Heart left ventricle (tissue), 13 donors: Measurements from ENCODE around the gene TXLNG.

Experiments
- POLR2A ChIP-seq, 2 donors: fragments of 450-650 bp; IDR thresholded peaks; one replicate each; pipeline ENCODE4 v1.6.1; 2017; ENCODE audit warnings: antibody characterized with exemption in 2 of 2, mild to moderate bottlenecking in 2 of 2, moderate library complexity in 2 of 2
- TF ChIP-seq, protein P1 (sequence below), 12 donors: fragments of 200-600 bp; sonication (generic) in 4 of 12; IDR thresholded peaks; one replicate each; pipeline versions ENCODE4 v1.5.0 to v1.8.0; 2018 to 2022; ENCODE audit warnings: antibody characterized with exemption in 12 of 12, mild to moderate bottlenecking in 5 of 12
- donor health status: ischemic (EF 13 %, LVEDD 7.1; RV severe dilation, severe dysfunction).
- donor health status: DM: no; HTN: yes; CAD: no.
- donor health status: DM: no; HTN: no; CAD: no.
- donor health status: ischemic (EF 25% LVEDD 6.9; RV normal size, moderate dysfunction).
- donor health status: ischemic (EF 25% LVEDD 5.7; RV mildly dilated, moderate dysfunction).
- donor health status: ischemic (EF 35%, LVEDD 5.7; RV mildly dilated, moderate dysfunction).
- donor health status: nonischemic (EF 11% LVEDD 7.7; RV severe dilation, severe dysfunction).
- donor health status: DM: yes; HTN: yes; CAD: no.
- donor health status: PGD.
- donor health status: ischemic (EF 29% LVEDD 5.4; RV normal size, mild dysfunction).
- donor health status: nonischemic (EF 23%, LVEDD 6.1; RV moderate dilation, normal function).

- TF ChIP-seq, protein P1, sequence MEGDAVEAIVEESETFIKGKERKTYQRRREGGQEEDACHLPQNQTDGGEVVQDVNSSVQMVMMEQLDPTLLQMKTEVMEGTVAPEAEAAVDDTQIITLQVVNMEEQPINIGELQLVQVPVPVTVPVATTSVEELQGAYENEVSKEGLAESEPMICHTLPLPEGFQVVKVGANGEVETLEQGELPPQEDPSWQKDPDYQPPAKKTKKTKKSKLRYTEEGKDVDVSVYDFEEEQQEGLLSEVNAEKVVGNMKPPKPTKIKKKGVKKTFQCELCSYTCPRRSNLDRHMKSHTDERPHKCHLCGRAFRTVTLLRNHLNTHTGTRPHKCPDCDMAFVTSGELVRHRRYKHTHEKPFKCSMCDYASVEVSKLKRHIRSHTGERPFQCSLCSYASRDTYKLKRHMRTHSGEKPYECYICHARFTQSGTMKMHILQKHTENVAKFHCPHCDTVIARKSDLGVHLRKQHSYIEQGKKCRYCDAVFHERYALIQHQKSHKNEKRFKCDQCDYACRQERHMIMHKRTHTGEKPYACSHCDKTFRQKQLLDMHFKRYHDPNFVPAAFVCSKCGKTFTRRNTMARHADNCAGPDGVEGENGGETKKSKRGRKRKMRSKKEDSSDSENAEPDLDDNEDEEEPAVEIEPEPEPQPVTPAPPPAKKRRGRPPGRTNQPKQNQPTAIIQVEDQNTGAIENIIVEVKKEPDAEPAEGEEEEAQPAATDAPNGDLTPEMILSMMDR (IDR thresholded peaks at IDR 0.05), result no peak
- no peak for TF ChIP-seq POLR2A (IDR thresholded peaks at IDR 0.05)
Measured at GRCh38 chrX:16754019-16754418, 32.2 kb upstream of the TXLNG start.
